ENCODE results near the gene RNASEH2B. TPM values are rescaled to one million over a fixed set of nuclear protein-coding genes. Genes with fewer than 3 reads are reported as not detected.

RNASEH2B gene
- total and polyA plus RNA-seq, 4 donors: 7.8 to 44.1 (median 9.3) TPM

- DNase-seq (ENCODE audit: low spot score): no peak
- TF ChIP-seq ATF3 (IDR thresholded peaks at IDR 0.05) (no peak), HNF4G (IDR thresholded peaks at IDR 0.05) (no peak), FOXA2 (IDR thresholded peaks at IDR 0.05) (no peak), YY1 (IDR thresholded peaks at IDR 0.05) (no peak), GABPA (IDR thresholded peaks at IDR 0.05 in 1 of 2, conservative IDR thresholded peaks at IDR 0.05 in 1 of 2) (no peak), HNF4A (conservative IDR thresholded peaks at IDR 0.05) (no peak), CTCF (IDR thresholded peaks at IDR 0.05; ENCODE audit: low read depth, low read length, missing input control) (no peak), MAX (IDR thresholded peaks at IDR 0.05) (no peak), REST (IDR thresholded peaks at IDR 0.05) (no peak), RXRA (IDR thresholded peaks at IDR 0.05) (no peak), TAF1 (conservative IDR thresholded peaks at IDR 0.05) (no peak), ZBTB33 (IDR thresholded peaks at IDR 0.05) (no peak), JUND (IDR thresholded peaks at IDR 0.05) (no peak), FOXA1 (IDR thresholded peaks at IDR 0.05) (no peak), NR2F2 (IDR thresholded peaks at IDR 0.05) (no peak), SP1 (IDR thresholded peaks at IDR 0.05) (no peak), EGR1 (IDR thresholded peaks at IDR 0.05; ENCODE audit: low read depth in 2 of 2) (no peak), RAD21 (IDR thresholded peaks at IDR 0.05) (no peak)
- Histone ChIP-seq H3K27ac (ENCODE audit: low read depth in 1 of 2, low read length in 2 of 2) (no peak overlapping the region), H3K27me3 (ENCODE audit: control insufficient read depth in 4 of 4, insufficient read depth in 4 of 4, low read length in 3 of 4) (no peaks in the 10 kb centered on the region), H3K4me1 (ENCODE audit: control insufficient read depth in 4 of 4, insufficient read depth in 4 of 4, low read length in 3 of 4) (no peaks in the 10 kb centered on the region), H3K4me3 (ENCODE audit: low read depth in 1 of 3, low read length in 3 of 3) (no peak overlapping the region), H3K36me3 (ENCODE audit: control insufficient read depth in 4 of 4, insufficient read depth in 3 of 4, low read depth in 1 of 4, low read length in 3 of 4) (no peaks in the 10 kb centered on the region), H3K9me3 (ENCODE audit: control insufficient read depth in 4 of 4, low read length in 3 of 4) (peaks cover 4 to 20% (median 5%) of the 10 kb centered on the region in 4 donors), H3K9ac (ENCODE audit: low read depth in 1 of 2, low read length in 2 of 2) (no peak overlapping the region)
- whole genome bisulfite sequencing: 96% methylated on average over 1 of the region's 1 CpG
Measured at GRCh38 chr13:50923272-50923671, 13.7 kb downstream of the RNASEH2B start.
